GM12878 (cell line): ENCODE measurements around the gene AIP. TPM values are rescaled to one million over a fixed set of nuclear protein-coding genes. Genes with fewer than 3 reads are reported as not detected.

Source experiments
- ATAC-seq: fragments of 200-7000 bp; cut with Tn5 transposase; 3 replicates; pipeline ENCODE4 v1.9.1; 2020; ENCODE audit warnings: mild to moderate bottlenecking, moderate library complexity
- BruUV-seq: library from RNA; stranded (reverse); fragments of 400-500 nt; replicated peaks from 2 replicates; lab custom pipeline; 2021; lab: Mats Ljungman, UMichigan
- CTCF ChIA-PET: fragments of 300-600 bp; sonication (Branson Sonifier 250); formaldehyde crosslinking; extraction: SDS; loops from one replicate; lab custom pipeline; 2021; ENCODE audit warnings: inconsistent platforms; lab: Yijun Ruan, JAX
- POLR2A ChIA-PET: fragments of 350-600 bp; formaldehyde crosslinking; extraction: SDS; loops from one replicate; lab custom pipeline; 2021; ENCODE audit warnings: inconsistent platforms; lab: Charles Lee
- RAD21 ChIA-PET: fragments of 300-600 bp; sonication (Branson Sonifier 250); formaldehyde crosslinking; loops from one replicate; lab custom pipeline; 2023; ENCODE audit warnings: antibody characterized with exemption; ENCODE audit not compliant: unreplicated experiment; lab: Charles Lee
- SMC1A ChIA-PET: fragments of 300-600 bp; sonication (Branson Sonifier 250); formaldehyde crosslinking; loops from one replicate; lab custom pipeline; 2023; ENCODE audit not compliant: unreplicated experiment, uncharacterized antibody; lab: Charles Lee
- DNase-seq: peaks from one replicate; pipeline ENCODE4 v3.0.0-alpha.2; 2011; ENCODE audit warnings: low read depth, low spot score
- FAIRE-seq: peaks from 3 replicates; lab custom pipeline; 2011; peaks lifted over from hg19 to GRCh38; lab: Jason Lieb, UNC
- H2AFZ ChIP-seq: 2 replicates; pipeline ENCODE4 v1.6.0; 2011; ENCODE audit warnings: low read depth, low read length, control low read depth; ENCODE audit not compliant: control insufficient read depth
- H3K27ac ChIP-seq: 2 replicates; pipeline ENCODE4 v1.5.1; 2011; ENCODE audit warnings: control low read depth; ENCODE audit not compliant: control insufficient read depth, insufficient read depth
- H3K27me3 ChIP-seq, 2 experiments: replicated peaks in 1 of 2; 2 replicates each; pipeline versions ENCODE4 v1.6.0 to v1.6.1; 2011; ENCODE audit warnings: low read length in 1 of 2; ENCODE audit not compliant: control insufficient read depth in 2 of 2, insufficient read depth in 2 of 2
- H3K36me3 ChIP-seq, 2 experiments: 2 replicates each; pipeline ENCODE4 v1.5.1; 2011; ENCODE audit warnings: low read length in 1 of 2; ENCODE audit not compliant: control insufficient read depth in 2 of 2, insufficient read depth in 2 of 2
- H3K4me1 ChIP-seq: 2 replicates; pipeline ENCODE4 v1.6.1; 2011; ENCODE audit warnings: mild to moderate bottlenecking, low read length, moderate library complexity, mixed read lengths; ENCODE audit not compliant: control insufficient read depth, insufficient read depth
- H3K4me2 ChIP-seq: 2 replicates; pipeline ENCODE4 v1.6.0; 2011; ENCODE audit warnings: control low read depth; ENCODE audit not compliant: control insufficient read depth, insufficient read depth
- H3K4me3 ChIP-seq: fragments of 200-600 bp; sonication (generic); 2 replicates; pipeline ENCODE4 v1.5.1; 2016
- H3K79me2 ChIP-seq: 2 replicates; pipeline ENCODE4 v1.6.0; 2011; ENCODE audit warnings: low read length; ENCODE audit not compliant: control insufficient read depth, insufficient read depth
- H3K9ac ChIP-seq: 2 replicates; pipeline ENCODE4 v1.8.0; 2011; ENCODE audit warnings: low read length, control low read depth, mixed read lengths; ENCODE audit not compliant: control insufficient read depth, insufficient read depth
- H3K9me3 ChIP-seq: replicated peaks from 3 replicates; pipeline ENCODE4 v1.5.1; 2011; ENCODE audit warnings: mild to moderate bottlenecking, low read length; ENCODE audit not compliant: control insufficient read depth, insufficient read depth
- H4K20me1 ChIP-seq: 2 replicates; pipeline ENCODE4 v1.6.0; 2011; ENCODE audit not compliant: control insufficient read depth, insufficient read depth
- POLR2A ChIP-seq: IDR thresholded peaks from 2 replicates; pipeline ENCODE4 v1.6.1; 2011; ENCODE audit warnings: low read depth, mild to moderate bottlenecking, low read length
- SMAD5 ChIP-seq: IDR thresholded peaks from 2 replicates; pipeline ENCODE4 v1.6.1; 2016; ENCODE audit warnings: antibody characterized with exemption, low read depth
- USF1 ChIP-seq: IDR thresholded peaks from 2 replicates; pipeline ENCODE4 v1.6.1; 2011; ENCODE audit warnings: borderline replicate concordance, low read depth, mild to moderate bottlenecking, moderate library complexity, mixed read lengths, low read length; ENCODE audit not compliant: insufficient read depth; ENCODE audit errors: extremely low read length
- ZNF207 ChIP-seq: fragments of 450-650 bp; IDR thresholded peaks from 2 replicates; pipeline ENCODE4 v1.6.1; 2014; ENCODE audit warnings: antibody characterized with exemption, mild to moderate bottlenecking, borderline replicate concordance
- WGBS: methylation state at CpG from one replicate; pipeline ENCODE4 v1.1.6; 2016; ENCODE audit warnings: low lambda C conversion rate; ENCODE audit not compliant: insufficient replicate concordance, insufficient coverage; ENCODE audit errors: missing lambda C conversion rate; 5-methylcytosine and 5-hydroxymethylcytosine counted together
- in situ Hi-C: fragments of 300-500 bp; cut with MboI; formaldehyde crosslinking; loops from 9 replicates; pipeline ENCODE4 v1.14.3; 2018; ENCODE audit warnings: mixed read lengths
- intact Hi-C: fragments of 100-400 bp; cut with micrococcal nuclease; formaldehyde crosslinking; loops from one replicate; pipeline ENCODE4 v1.14.2; 2022; ENCODE audit not compliant: unreplicated experiment
- polyA plus RNA-seq, 11 experiments: library from polyadenylated mRNA; depleted of rRNA in 4 of 11; unstranded in 6 of 11; stranded (reverse) in 5 of 11; fragments of >200 nt; fragmentation: Nextera tagmentation in 4 of 11; fragmentation: Illumina TruSeq in 1 of 11; extraction: Ambion mirVana in 4 of 11; extraction: Trizol in 1 of 11; gene quantifications; 1 replicate in 1 of 11; 2 replicates in 10 of 11; pipeline versions ENCODE4 v1.2.1 to v1.2.3, GENCODE V29; 2011 to 2016; ENCODE audit warnings: inconsistent platforms in 2 of 11, missing spikeins in 2 of 11, low read depth in 1 of 11
- total RNA-seq, 4 experiments: library from RNA; depleted of rRNA in 3 of 4; stranded (reverse); fragments of >200 nt in 3 of 4; fragmentation: Illumina TruSeq in 1 of 4; extraction: Trizol in 1 of 4; gene quantifications; 2 replicates each; pipeline versions ENCODE4 v1.2.1 to v1.2.3, GENCODE V29; 2013 to 2021

Gene AIP
- total and polyA plus RNA-seq, 10 of the 15 experiments (the other 5 are each of a cell fraction or from before 2014, with no cell fraction given): 12.6 to 164 (median 104) TPM

- Histone ChIP-seq H3K79me2 (peaks cover 15% of the 10 kb centered on the region), H4K20me1 (no peaks in the 10 kb centered on the region; the same call in 1 of the 2 replicates), H3K27ac (no peak overlapping the region), H3K27me3 (no peaks in the 10 kb centered on the region), H3K9me3 (no peaks in the 10 kb centered on the region), H3K4me3 (no peak overlapping the region), H3K36me3 (peaks cover 4 to 28% of the 10 kb centered on the region in 2 experiments; a peak in 3 of 4 replicates), H3K4me1 (peaks cover 25% of the 10 kb centered on the region), H2AFZ (no peak overlapping the region), H3K4me2 (no peak overlapping the region), H3K9ac (no peak overlapping the region)
- TF ChIP-seq POLR2A (peak; percentile 43; the same call in 1 of the 2 replicates), USF1 (no peak)
- BruUV-seq: no TSS peak
- FAIRE-seq (no peak), ATAC-seq (no peak), DNase-seq (no peak)
- ChIA-PET SMC1A (no interaction called here), POLR2A (interaction anchor here (0.6 to 1.2 kb wide), 5 partner anchors 12 to 956 kb away, joined by 3 to 5 read pairs (median 3); partner anchors contain the start of genes PPP1CA and PTPRCAP), RAD21 (interaction anchor here (1.0 kb wide), 1 partner anchor 89 kb away, joined by 3 read pairs; the partner anchor contains the start of gene PPP1CA), CTCF (interaction anchor here (0.7 to 1.3 kb wide), 2 partner anchors 102 to 145 kb away, joined by 3 read pairs; no protein-coding TSS in a partner anchor)
- intact Hi-C loops (no loop called here), in situ Hi-C loops (no loop called here)
- WGBS: 79% methylated on average over 15 of the region's 15 CpGs
Measured at GRCh38 chr11:67490727-67491065, 7.9 kb downstream of the AIP start.

GRCh38 chr11:67491276-67492068 is 8.6 kb downstream of the AIP start:
- POLR2A ChIA-PET: interaction anchor here (0.6 to 1.2 kb wide), 4 partner anchors 31 to 956 kb away, joined by 3 to 5 read pairs (median 3); partner anchors contain the start of genes PPP1CA and PTPRCAP
- intact Hi-C loops: no loop called here
- FAIRE-seq (no peak), ATAC-seq (no peak)
- CTCF ChIA-PET: interaction anchor here (0.7 to 1.3 kb wide), 3 partner anchors 14 to 146 kb away, joined by 3 to 5 read pairs (median 3); partner anchors contain the start of gene PITPNM1
- RAD21 ChIA-PET: no interaction called here
- peaks cover 8% of the 10 kb centered on the region for H3K79me2 ChIP-seq
- H2AFZ ChIP-seq: no peak overlapping the region
- in situ Hi-C loops: no loop called here
- no peak for TF ChIP-seq ZNF207
- TF ChIP-seq SMAD5: peak; percentile 6; the same call in 1 of the 2 replicates
- peak; percentile 42; the same call in 1 of the 2 replicates for TF ChIP-seq POLR2A
- TF ChIP-seq, all 136 proteins: peak for 2
- Histone ChIP-seq H3K4me3 (no peak overlapping the region), H3K9me3 (no peaks in the 10 kb centered on the region), H3K4me1 (peaks cover 17% of the 10 kb centered on the region), H3K36me3 (peaks cover 4 to 30% of the 10 kb centered on the region in 2 experiments; a peak in 3 of 4 replicates), H3K27me3 (no peaks in the 10 kb centered on the region), H4K20me1 (no peaks in the 10 kb centered on the region; the same call in 1 of the 2 replicates), H3K27ac (no peak overlapping the region), H3K4me2 (no peak overlapping the region), H3K9ac (no peak overlapping the region)
- no peak for DNase-seq
- 89% methylated on average over 24 of the region's 24 CpGs for WGBS
- SMC1A ChIA-PET: no interaction called here
- no TSS peak for BruUV-seq
